GM19351 (cell line): Measurements from ENCODE around the gene KRT7.

Experiments
- ATAC-seq: cut with Tn5 transposase; IDR thresholded peaks from one replicate; pipeline ENCODE4 v1.9.1; 2021; ENCODE audit warnings: mild to moderate bottlenecking, moderate library complexity; ENCODE audit not compliant: unreplicated experiment

The KRT7 gene

DNA sequence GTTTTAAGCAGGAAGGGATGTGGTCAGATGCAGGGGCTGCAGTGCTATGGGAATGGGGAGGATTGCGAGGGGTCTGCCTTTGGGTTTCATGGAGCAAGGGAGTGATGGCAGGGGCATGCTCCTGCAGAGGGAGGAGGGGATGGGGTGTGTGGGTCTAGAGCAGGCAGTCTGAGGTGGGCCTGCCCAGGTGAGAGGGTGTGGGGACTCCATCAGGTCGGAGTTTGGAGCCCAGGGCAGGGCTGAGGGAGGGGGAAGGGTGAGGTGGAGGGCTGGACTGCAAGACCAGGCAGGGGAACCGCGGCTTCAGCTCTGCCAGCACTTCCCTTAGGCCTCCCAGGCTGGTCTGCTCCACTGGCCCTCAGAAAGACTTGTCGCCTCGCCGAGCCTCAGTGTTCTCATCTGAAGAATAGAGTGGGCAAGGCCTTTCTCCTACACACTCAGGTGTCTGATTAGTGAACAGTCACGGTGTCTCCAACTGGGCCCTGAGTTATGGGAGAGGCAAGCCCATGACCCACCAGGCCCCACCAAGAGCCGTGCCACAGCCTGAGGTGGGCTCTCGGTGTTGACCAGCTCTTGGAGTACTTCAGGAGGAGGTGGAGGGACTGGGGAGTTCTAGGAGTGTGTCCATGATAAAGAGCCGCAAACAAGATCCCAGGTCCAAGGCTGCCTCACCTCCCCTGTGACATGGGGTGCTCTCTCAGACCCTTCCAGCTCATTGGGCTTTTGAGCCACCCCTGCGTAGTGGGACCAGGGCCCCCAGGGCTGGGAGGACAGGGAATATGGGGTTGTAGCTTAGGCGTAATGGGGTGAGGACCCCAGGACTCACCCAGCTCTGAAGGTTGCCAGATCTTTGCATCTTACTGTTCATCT, 21.1 kb upstream of the KRT7 start:
- no peak for ATAC-seq

GRCh38 chr12:52212701-52213563, 20.1 kb upstream of the KRT7 start:
- ATAC-seq, result no peak

DNA sequence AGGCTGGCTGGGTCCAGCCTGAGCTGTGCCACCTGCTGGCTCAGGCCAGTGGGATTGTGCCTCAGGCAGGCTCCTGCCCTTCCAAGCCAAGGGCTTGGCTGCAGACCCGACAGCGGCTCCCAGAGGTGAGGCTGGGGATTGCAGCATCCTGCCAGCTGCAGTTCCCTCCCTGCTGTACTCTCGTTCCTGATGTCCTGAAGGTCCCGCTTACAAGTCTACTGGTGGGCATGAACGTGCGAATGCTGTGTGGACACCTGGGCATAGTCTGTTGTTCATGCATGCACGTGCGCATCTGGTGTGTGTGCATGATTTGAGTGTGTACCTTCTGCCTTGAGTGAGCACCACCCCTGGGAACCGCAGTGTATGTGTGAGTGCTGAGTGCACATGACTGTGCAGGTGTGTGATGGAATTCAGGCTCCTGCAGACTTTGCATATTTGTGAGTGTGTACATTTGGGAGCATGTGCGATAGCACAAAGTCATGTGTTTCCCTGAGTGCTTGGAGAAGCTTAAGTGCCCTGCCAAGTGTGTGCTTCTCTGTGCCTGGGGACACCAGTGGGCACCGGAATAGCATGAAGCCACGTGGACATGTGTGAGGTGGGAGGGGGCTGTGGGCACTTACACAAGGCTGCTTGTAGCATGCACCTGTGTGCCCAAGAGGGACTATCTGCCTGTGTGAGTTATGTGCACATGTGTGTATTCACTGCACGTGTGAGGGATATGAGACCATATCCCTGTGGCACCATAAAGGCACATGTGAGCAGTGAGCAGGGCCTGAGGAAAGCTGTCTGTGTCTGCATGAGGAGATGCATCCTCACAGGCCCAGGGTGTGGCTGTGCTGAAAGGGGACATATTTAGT, 19.3 kb upstream of the KRT7 start:
- ATAC-seq, result no peak

DNA sequence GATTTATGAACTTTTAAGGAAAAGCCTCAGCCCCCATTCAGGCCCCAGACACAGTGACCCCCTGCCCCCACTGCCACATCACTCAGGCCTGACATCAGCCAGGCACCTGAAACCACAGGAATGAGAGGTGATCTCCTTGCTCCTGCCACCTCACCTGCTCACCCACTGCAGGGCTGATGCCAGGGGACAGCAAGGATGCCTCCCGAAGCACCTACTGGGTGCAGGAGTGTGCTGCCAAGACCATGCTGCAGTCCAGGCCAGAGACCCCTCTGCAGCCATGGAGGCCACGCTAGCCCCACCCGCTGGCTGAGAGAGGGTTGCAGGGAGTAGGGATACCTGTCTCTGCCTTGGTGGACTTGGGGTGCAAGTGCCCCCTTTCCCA, 18.6 kb upstream of the KRT7 start:
- no peak for ATAC-seq

DNA sequence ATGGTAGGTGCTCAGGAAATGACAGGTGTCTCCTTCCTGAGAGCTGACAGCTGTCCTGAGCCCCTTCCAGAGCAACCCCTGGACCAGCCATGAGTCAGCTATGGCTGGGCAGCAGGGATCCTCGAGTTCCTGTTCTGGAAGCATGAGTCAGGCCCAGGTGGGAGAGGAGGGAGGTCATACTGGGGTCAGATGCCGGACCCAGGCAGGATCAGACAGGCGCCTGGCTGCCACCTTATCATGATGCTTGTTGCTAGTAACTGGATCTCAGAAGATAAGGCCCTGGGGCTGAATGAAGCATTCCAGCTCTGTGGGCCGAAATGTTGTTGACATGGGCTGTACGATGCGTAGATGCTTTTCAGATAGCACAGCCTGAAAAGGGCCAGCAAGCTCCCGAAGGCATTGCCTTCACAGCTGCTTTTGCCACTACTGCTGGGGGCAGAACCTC, 17.4 kb upstream of the KRT7 start:
- ATAC-seq, result no peak

DNA sequence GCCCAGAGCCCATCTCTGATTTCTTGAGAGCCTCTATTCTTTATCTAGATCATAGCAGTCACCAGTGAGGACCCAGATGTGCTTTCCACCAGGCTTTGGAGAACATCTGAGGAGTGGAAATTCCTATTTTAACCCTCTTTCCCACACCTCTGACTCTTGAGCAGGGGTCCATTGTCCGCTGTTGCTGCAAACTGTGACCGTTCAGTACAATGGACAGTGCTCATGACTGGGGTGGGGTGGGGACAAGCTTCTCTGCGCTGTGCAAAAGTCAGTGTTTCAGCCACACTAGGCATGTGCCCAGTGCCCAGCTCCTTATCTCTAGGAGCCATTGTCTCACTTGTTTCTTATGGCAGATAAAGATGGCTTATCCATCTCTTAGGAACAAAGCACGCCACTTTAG, 16.9 kb upstream of the KRT7 start:
- no peak for ATAC-seq

- no peak for ATAC-seq
Measured at GRCh38 chr12:52216807-52217206, 16.2 kb upstream of the KRT7 start.

DNA sequence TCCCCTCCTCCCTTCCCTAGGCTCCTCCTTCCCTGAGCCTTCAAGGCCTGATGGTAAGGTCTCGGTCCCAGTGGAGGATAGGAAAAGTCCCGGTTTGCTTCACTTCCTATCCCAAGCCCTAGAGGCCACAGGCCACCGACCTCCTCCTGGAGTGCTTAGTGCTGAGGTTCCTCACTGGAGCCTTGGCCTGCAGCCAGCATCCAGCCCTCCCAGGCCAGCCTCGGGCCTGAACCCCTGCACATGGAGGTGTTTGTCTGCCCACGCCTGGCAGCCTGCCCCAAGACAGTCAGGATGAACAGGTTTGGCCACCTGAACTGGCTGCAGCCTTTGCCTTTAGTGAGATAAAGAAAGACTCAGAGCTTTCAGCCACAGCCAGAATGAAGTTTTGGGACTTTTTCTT, 15.8 kb upstream of the KRT7 start:
- ATAC-seq, result no peak

GRCh38 chr12:52218001-52218400, 15.0 kb upstream of the KRT7 start:
- no peak for ATAC-seq

DNA sequence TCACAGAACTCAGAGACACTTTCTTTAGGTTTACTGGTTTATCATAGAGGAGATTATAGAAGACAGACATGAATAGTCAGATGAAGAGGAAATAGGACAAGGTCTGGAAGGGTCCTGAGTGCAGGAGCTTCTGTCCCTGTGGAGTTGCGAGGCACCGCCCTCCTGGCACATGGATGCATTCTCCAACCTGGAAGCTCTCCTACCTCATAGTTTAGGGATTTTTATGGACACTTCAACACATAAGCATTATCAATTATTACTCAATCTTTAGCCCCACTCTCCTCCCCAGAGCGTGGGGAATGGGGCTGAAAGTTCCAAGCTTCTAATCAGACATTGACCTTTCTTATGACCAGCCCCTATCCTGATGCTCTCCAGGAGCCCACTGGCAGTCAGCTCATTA, 12.6 kb upstream of the KRT7 start:
- no peak for ATAC-seq

GRCh38 chr12:52221070-52221781, 11.8 kb upstream of the KRT7 start:
- ATAC-seq, result no peak

DNA sequence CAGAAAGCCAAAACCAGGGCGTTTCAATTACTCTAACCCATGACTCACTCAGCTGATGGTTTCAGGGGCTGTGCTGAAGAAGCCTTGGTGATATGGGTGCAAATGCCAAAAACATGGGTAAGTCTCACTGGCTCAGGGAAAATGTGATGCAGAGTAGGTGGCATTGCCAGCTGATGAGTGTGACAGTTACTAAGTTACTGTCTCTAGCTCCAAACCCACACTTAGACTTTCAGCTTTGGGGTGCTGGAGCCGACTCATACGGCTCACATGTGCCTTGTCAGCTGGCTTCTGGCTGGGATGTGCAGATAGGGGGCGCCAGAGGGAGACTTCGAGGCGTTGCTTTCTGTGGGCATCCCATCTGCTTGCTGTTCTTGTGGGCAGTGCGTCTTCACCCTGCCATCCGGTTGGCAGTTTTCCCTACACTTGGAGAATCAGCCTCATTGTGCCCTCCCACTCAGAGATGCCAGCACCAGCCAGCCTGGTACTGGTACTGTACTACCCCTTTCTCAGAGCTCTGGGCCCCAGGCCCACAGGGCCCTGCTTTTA, 11.1 kb upstream of the KRT7 start:
- peak; percentile 44 for ATAC-seq

- no peak for ATAC-seq
Measured at GRCh38 chr12:52222692-52223091, 10.4 kb upstream of the KRT7 start.

DNA sequence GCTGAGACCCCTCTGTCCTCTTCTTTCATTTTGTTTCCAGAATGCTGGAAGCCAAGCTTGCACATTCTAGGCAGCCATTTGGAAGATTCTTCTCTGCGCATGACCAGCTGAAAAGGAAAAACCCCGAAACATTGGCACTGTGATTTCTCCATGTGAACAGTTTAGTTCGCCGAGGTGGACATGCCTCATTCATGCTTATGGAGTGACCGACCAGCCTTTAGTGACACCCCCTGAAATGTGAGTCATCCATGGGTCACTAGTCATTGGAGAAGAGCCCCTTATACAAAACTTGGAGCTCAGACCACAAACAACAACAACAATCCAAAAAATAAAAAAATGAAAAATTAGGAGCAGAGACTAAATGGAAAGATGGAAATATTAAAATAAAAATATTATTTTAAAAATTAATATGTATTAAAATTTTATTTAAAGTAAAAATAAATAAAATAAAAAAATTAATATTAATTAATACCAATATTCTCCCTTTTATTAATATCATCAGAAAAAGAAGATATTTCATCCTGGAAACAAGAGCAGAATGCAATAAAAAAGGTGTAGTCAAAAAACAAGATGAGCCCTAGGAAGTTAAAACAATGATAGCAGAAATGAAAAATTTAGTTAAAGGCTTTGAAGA, 9.5 kb upstream of the KRT7 start:
- no peak for ATAC-seq

- no peak for ATAC-seq
Measured at GRCh38 chr12:52224151-52224550, 8.9 kb upstream of the KRT7 start.

DNA sequence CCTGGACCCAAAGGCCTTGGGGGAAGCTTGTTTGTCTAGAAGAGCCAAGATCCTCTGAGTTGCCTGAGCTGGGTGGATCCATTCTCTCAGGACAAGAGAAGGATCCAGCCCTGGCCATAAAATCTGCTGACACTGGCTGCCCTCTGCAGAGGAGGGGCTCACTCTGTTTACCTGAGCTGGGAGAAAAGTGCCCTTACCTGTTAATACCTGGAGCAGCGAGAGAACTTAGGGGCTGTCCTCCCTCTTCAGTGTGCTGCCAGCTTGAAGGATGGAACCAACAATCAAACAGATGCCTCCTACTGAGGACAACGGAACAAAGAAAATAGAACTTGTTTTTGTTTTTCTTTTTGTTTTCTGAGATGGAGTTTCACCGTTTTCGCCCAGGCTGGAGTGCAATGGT, 7.3 kb upstream of the KRT7 start:
- no peak for ATAC-seq

DNA sequence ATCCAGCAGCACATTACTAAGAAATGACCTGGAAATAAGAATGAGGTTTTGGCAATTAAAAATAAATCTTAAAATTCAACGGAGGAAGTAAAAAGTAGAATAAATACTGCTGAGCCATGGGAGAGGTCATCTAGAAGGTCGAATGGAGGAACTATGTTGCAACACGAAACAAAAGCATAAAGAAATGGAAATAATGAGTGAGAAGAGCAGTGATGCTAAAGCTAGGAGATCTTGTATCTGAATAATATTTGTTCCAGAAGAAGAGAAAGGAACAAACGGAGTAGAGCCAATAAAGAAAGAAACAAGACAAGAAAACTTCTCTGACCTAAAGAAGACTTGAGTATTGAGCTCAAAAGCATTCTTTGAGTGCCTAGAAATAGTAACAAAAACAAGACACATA, 6.6 kb upstream of the KRT7 start:
- ATAC-seq, result no peak

GRCh38 chr12:52227606-52228166, 5.4 kb upstream of the KRT7 start:
- ATAC-seq, result no peak

DNA sequence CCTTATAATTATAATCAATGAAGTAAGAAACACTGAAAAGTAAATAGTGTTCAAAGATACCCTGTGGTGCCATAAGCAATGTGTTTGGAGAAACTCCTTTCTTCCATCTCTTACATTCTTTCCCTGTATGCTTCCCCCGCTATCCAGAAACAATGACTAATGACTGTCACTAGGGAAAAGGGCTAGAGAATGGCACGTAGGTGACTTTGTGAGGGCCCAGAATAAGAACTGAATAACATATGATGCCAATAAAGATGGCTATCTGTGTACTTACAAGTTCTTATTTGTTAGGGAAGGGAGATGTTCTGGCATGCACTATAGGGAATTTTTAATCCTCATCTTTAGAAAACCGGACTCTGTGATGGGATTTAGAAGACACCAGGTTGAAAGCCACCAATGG, 4.7 kb upstream of the KRT7 start:
- ATAC-seq, result no peak
